NOMO-1 treated with dmso at 0.1 percent for 144 hours (cell line): Measurements from ENCODE around the gene SMIM5.
"Not testable (repeated sequence)": the region's sequence is repeated elsewhere in the genome, so short reads cannot be mapped to it uniquely, and the experiment has no call there.

Experiments
- DNase-seq: peaks from one replicate; lab custom pipeline; 2025; ENCODE audit not compliant: unreplicated experiment; lab: John Stamatoyannopoulos, UW

Gene SMIM5

DNA sequence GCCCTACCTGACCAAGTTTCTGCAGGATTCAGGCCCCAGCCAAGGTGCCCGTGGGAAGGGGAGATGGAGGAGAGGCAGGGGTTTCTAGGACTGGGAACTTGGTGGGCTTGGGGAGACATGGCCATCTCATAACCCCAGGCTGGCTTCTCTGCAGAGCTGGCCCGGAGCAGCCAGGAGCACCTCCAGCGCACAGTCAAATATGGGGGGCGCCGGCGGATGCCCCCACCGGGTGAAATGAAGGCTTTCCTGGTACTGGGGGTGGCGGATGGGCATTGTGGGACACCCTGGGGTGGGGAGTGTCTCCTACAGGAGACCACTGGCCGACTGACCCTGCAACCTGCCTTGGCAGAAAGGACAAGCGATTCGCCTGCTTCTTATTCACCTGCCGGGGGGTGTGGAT lies 9.2 kb upstream of the SMIM5 start:
- DNase-seq = no peak

DNA sequence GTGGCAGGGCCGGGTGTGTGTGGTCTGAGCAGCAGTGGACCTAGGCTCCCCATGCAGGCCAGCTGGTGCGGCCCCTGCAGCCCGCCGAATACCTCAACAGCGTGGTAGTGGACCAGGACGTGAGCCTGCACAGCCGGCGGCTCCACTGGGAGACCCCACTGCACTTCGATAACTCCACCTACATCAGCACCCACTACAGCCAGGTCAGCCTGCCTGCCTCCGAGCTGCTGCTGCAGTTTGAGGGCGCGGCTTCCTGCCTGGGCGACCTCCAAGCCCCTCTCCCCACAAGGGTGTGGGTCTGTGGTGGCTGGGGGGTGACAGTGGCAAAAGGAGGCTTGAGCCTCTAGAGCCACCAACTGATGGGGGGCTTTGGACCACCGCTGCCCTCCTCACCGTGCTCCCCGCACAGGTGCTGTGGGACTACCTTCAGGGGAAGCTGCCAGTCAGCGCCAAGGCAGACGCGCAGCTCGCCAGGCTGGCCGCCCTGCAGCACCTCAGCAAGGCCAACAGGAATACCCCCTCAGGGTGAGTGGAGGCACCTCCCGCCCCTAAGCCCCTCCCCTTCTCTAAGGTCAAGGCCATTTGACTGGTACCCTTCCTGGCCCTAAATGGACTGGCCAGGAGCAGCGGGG lies 8.4 kb upstream of the SMIM5 start:
- DNase-seq = no peak

DNA sequence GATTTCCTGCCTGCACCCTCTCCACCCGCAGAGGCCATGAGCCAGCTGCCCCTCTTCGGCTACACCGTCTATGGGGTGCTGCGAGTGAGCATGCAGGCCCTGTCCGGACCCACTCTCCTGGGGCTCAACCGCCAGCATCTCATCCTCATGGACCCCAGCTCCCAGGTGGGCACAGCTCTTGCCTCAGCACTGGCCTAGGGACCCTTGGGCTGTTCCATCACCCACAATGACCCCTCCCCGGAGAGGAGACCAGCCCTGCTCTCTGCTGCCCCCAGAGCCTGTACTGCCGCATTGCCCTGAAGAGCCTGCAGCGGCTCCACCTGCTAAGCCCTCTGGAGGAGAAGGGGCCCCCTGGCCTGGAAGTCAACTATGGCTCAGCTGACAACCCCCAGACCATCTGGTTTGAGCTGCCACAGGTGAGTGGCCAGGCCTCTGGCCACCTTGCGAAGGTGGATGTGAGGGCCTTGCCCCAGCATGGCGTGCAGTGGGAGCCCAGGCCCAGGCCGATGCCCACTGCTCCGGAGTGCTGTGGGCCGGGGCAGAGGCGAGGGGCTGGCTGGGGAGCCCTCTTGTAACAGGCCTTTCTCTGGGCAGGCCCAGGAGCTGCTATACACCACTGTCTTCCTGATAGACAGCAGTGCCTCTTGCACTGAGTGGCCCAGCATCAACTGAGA lies 7.3 kb upstream of the SMIM5 start:
- DNase-seq = no peak

- DNase-seq = no peak
Measured at GRCh38 chr17:75626496-75627038, 6.7 kb upstream of the SMIM5 start.

DNA sequence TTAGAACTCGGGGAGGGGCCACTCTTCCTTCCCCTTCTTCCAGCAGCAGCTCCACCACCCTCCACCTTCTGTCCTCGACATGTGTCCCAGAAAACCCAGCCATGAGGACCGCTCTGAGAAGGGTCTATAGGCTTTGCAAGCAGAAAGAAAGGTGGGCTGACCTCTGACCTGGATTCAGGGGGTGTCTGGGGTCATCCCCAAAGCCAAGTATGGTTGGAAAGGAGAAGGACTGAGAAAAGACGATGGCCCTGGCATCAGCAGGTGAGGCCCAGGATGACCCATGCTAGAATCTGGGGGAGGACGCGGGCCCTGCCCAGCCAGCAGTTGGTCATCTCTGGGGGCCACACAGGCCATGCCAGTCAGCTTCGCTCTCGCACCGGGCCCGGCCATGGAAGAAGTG lies 6.1 kb upstream of the SMIM5 start:
- no peak for DNase-seq

DNA sequence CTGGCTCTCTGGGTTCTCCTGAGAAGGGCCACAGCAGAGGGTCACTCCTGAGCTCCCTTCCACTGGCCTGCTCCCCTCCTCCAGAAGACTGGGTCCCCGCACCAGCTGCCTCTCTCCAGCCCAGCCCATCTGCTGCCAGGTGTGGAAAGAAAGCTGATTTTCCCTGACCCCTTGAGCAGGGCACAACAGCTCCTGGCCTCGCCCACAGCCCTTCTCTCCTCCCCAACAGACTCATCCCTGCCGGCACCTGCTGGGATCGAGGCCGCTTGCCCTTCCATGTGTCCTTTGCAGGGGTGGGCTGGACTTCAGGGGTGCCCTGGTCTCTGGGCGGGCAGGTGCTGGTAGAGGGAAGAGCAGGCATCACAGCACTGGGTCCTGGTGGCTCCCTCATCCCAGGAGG lies 4.8 kb upstream of the SMIM5 start:
- DNase-seq = no peak

GRCh38 chr17:75629157-75629556 lies 4.1 kb upstream of the SMIM5 start:
- DNase-seq = no peak

- DNase-seq = no peak
Measured at GRCh38 chr17:75630071-75630917, 2.9 kb upstream of the SMIM5 start.

DNA sequence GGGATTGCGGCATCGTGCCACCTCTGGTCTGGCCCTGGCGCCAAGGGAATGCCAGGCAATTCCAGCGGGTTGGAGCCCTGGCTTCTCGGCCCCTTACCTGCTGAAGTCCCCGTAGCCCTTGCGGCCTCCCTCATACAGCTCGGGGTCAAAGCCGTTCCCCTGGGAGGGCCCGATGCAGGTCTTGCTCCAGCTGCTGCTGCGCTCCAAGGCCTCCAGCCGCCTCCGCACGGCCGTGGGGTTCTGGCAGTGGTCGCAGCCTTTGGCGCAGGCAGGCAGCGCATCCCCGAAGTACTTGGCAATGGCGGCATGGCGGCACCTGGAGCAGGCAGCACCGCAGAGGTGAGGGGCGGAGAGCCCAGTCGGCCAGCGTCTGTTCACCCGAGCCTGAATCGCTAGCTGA lies 1.9 kb upstream of the SMIM5 start:
- DNase-seq = no peak

DNA sequence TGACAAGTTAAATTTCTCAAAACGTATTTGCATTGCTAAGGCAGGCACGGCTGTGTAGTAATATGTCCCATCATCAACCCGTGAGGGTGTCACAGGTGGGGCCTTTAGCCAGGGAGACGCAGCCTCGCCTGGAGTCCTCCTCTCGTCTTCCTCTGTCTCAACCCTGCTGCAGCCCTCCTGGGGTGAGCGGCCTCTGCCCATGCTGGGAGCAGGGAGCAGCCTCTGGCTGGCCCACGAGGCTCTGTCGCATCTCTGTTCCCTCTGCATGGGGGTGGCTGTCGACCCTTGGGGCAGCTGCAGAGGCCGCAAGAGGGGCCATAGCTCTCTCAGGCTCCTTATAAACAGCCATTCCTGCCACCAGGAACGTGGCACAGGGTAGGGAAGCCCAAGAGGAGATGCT lies 806 bp upstream of the SMIM5 start:
- no peak for DNase-seq

- DNase-seq = no peak
Measured at GRCh38 chr17:75633486-75634375, 497 bp downstream of the SMIM5 start.

DNA sequence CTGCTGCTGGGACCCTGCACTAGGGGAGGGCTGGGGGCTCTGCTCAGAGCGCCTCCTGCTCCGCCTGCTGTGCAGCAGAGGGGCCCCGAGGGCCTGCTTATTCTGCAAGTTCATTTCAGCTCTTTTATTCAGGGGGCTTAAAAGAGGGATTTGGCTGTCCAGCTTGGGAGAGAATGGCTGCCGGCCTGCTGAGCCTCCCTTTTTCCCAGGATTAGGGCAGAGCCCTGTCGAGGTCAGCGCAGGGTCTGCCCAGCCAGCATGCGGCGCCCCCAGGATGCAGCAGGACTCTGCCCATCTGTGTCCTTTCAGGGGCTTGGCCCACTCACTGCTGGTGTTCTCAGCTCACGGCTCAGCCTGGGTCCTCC lies 1.1 kb downstream of the SMIM5 start:
- no peak for DNase-seq

GRCh38 chr17:75634754-75635609 lies 1.7 kb downstream of the SMIM5 start:
- no peak for DNase-seq

GRCh38 chr17:75635610-75636202 lies 2.5 kb downstream of the SMIM5 start:
- DNase-seq = no peak

DNA sequence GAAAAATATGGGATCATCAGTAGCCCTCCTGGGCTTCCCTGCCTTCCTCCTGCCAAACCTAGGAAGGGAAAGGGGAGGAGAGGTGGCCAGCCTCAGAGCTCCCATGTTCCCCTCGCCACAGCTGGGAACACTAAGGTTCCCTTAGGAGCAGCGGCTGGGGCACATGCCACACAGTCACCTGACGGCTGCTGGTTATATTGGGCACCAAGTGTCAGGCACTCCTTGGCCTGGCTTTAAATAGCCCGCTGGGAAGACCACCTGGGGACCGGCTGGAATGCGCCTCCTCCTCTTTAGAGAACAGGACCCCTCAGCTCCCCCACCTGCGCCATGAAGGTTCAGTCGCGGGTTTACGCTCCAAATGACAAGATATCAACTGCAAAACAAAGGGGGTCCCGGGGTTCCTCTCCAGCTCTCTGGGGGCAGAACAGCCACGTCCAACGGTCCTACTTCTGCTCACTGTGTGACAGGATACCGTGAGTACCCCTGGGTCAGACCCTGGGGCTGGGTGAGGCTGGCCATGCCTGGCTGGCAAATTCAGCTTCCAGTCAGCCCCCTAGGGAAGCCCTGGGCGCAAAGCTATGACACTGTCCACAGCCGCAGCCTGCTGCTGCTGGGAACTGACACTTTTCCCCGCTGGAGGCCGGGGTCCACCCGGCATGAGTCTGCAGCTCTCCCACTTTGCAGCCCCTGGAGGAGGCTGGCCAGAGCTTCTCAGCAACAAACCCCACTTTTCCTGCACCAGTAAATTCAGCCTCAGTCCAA lies 3.3 kb downstream of the SMIM5 start:
- no peak for DNase-seq

DNA sequence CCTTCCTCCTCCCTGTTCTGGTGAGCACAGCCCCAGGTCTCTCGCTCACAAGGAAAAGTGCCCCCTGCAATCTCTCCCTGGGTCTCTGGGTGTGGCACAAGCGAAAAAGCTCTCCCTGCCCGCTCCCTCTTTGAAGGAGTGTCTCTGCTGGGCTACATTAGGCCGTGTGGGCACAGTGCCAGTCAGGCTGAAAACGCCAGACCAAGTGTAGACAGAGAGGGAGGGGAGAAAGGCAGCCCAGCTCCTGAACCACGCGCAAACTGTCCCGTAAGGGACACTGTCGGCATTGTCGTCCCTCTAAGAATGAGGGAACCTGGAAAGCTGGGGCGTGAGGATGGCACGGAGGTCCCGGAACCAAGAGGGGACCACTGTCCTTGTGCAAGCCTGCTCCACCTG lies 3.9 kb downstream of the SMIM5 start:
- no peak for DNase-seq

GRCh38 chr17:75637551-75637950 lies 4.3 kb downstream of the SMIM5 start:
- no peak for DNase-seq

- not testable (repeated sequence) for DNase-seq
Measured at GRCh38 chr17:75638039-75638438, 4.8 kb downstream of the SMIM5 start.

GRCh38 chr17:75638893-75639292 lies 5.7 kb downstream of the SMIM5 start:
- DNase-seq = no peak
